ENCODE measurements around the gene TIE1. TPM values are rescaled to one million over a fixed set of nuclear protein-coding genes. Genes with fewer than 3 reads are reported as not detected.

TIE1 gene
- total and polyA plus RNA-seq, 2 of the 13 experiments (the other 11 are each of a cell fraction or from before 2014, with no cell fraction given) = 0.58 to 0.84 TPM

DNA sequence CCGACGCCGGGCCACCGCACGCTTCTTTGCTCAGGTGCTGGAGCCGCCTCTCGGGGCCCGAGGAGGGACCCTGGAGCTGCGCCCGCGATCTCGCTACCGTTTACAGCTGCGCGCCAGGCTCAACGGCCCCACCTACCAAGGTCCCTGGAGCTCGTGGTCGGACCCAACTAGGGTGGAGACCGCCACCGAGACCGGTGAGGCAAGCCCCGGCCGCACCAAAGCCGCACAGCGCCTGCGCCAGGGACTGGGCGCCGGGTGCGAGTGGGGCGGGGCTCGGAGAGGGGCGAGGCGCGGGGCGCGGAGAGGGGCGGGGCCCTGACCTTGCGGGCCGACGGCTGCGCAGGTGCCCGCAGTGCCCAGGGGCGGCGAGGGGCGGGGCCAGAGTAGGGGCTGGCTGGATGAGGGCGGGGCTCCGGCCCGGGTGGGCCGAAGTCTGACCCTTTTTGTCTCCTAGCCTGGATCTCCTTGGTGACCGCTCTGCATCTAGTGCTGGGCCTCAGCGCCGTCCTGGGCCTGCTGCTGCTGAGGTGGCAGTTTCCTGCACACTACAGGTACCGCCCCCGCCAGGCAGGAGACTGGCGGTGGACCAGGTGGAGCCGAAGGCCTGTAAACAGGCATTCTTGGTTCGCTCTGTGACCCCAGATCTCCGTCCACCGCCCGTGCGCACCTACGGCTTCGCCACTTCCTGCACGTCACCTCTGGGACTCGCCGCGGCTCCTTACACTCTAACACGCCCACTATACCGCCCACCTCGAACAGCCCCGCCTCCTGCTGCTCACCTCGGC, 48.2 kb downstream of the TIE1 start (continued):
- TF ChIP-seq, protein P1, sequence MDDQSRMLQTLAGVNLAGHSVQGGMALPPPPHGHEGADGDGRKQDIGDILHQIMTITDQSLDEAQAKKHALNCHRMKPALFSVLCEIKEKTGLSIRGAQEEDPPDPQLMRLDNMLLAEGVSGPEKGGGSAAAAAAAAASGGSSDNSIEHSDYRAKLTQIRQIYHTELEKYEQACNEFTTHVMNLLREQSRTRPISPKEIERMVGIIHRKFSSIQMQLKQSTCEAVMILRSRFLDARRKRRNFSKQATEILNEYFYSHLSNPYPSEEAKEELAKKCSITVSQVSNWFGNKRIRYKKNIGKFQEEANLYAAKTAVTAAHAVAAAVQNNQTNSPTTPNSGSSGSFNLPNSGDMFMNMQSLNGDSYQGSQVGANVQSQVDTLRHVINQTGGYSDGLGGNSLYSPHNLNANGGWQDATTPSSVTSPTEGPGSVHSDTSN (CRISPR knock-in tag; IDR thresholded peaks at IDR 0.05; ENCODE audit: borderline replicate concordance) = no peak
- TF ChIP-seq ADNP (CRISPR knock-in tag; IDR thresholded peaks at IDR 0.05) = 0 out of 2 replicates have a peak, but pooled peaks have one; percentile 50
- TF ChIP-seq, protein P2, sequence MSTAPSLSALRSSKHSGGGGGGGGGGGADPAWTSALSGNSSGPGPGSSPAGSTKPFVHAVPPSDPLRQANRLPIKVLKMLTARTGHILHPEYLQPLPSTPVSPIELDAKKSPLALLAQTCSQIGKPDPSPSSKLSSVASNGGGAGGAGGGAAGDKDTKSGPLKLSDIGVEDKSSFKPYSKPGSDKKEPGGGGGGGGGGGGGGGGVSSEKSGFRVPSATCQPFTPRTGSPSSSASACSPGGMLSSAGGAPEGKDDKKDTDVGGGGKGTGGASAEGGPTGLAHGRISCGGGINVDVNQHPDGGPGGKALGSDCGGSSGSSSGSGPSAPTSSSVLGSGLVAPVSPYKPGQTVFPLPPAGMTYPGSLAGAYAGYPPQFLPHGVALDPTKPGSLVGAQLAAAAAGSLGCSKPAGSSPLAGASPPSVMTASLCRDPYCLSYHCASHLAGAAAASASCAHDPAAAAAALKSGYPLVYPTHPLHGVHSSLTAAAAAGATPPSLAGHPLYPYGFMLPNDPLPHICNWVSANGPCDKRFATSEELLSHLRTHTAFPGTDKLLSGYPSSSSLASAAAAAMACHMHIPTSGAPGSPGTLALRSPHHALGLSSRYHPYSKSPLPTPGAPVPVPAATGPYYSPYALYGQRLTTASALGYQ (CRISPR knock-in tag; IDR thresholded peaks at IDR 0.05) = no peak
- TF ChIP-seq, protein P3, sequence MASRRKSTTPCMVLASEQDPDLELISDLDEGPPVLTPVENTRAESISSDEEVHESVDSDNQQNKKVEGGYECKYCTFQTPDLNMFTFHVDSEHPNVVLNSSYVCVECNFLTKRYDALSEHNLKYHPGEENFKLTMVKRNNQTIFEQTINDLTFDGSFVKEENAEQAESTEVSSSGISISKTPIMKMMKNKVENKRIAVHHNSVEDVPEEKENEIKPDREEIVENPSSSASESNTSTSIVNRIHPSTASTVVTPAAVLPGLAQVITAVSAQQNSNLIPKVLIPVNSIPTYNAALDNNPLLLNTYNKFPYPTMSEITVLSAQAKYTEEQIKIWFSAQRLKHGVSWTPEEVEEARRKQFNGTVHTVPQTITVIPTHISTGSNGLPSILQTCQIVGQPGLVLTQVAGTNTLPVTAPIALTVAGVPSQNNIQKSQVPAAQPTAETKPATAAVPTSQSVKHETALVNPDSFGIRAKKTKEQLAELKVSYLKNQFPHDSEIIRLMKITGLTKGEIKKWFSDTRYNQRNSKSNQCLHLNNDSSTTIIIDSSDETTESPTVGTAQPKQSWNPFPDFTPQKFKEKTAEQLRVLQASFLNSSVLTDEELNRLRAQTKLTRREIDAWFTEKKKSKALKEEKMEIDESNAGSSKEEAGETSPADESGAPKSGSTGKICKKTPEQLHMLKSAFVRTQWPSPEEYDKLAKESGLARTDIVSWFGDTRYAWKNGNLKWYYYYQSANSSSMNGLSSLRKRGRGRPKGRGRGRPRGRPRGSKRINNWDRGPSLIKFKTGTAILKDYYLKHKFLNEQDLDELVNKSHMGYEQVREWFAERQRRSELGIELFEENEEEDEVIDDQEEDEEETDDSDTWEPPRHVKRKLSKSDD (CRISPR knock-in tag; IDR thresholded peaks at IDR 0.05; ENCODE audit: low read depth) = no peak
- TF ChIP-seq ASH2L (IDR thresholded peaks at IDR 0.05; ENCODE audit: insufficient read length, low read depth, low read length) = peak; percentile 37
- TF ChIP-seq PHF8 (CRISPR knock-in tag; IDR thresholded peaks at IDR 0.05) = peak; percentile 94
- no peak for TF ChIP-seq ZNF317 (CRISPR knock-in tag; IDR thresholded peaks at IDR 0.05)
- peak; percentile 58 for TF ChIP-seq SALL1 (CRISPR knock-in tag; IDR thresholded peaks at IDR 0.05)
- no peak for TF ChIP-seq AGO1 (IDR thresholded peaks at IDR 0.05; ENCODE audit: low read depth, low read length, poor library complexity, severe bottlenecking)
- peak; percentile 47; the same call in 1 of the 2 replicates for TF ChIP-seq NFAT5 (CRISPR knock-in tag; IDR thresholded peaks at IDR 0.05)
- 0 out of 2 replicates have a peak, but pooled peaks have one; percentile 70 for TF ChIP-seq STAT6 (CRISPR knock-in tag; IDR thresholded peaks at IDR 0.05; ENCODE audit: borderline replicate concordance)
- peak; percentile 53; the same call in 1 of the 2 replicates for TF ChIP-seq ZNF34 (CRISPR knock-in tag; IDR thresholded peaks at IDR 0.05; ENCODE audit: borderline replicate concordance)
- TF ChIP-seq ZMYM4 (CRISPR knock-in tag; IDR thresholded peaks at IDR 0.05) = peak; percentile 13; the same call in 1 of the 2 replicates

Data from HepG2 (cell line).